Measurements from ENCODE around the gene DHX29. TPM values are rescaled to one million over a fixed set of nuclear protein-coding genes. Genes with fewer than 3 reads are reported as not detected.

The DHX29 gene
- total RNA-seq, 4 donors from 2014 or later = 26.1 to 34.9 (median 30.2) TPM

GRCh38 chr5:55289808-55290207, 17.7 kb downstream of the DHX29 start:
- Histone ChIP-seq H3K36me3 (peaks cover 53 to 100% (median 89%) of the 10 kb centered on the region in 4 donors), H3K27ac (replicated peaks in 1 of 4) (no peak overlapping the region), H3K27me3 (no peaks in the 10 kb centered on the region), H3K4me1 (no peaks in the 10 kb centered on the region), H3K9me3 (no peaks in the 10 kb centered on the region), H3K4me3 (no peak overlapping the region)
- intact Hi-C loops (cut with DNase I) = no loop called here
- no peak for TF ChIP-seq POLR2A (IDR thresholded peaks at IDR 0.05; ENCODE audit: low read depth)
- no peak for DNase-seq (ENCODE audit: extremely low spot score)

- no peak for DNase-seq (ENCODE audit: extremely low spot score)
- H3K27ac ChIP-seq (replicated peaks in 1 of 4) = no peak overlapping the region
- intact Hi-C loops (cut with DNase I) = no loop called here
- WGBS = 71% methylated on average over 1 of the region's 1 CpG
- no peaks in the 10 kb centered on the region for H3K4me1 ChIP-seq
- no peak overlapping the region for H3K4me3 ChIP-seq
- peaks cover 33 to 100% (median 87%) of the 10 kb centered on the region in 4 donors for H3K36me3 ChIP-seq
- no peaks in the 10 kb centered on the region for H3K27me3 ChIP-seq
- no peak for TF ChIP-seq EP300 (IDR thresholded peaks at IDR 0.05)
- no peaks in the 10 kb centered on the region for H3K9me3 ChIP-seq
Measured at GRCh38 chr5:55286411-55286933, 21.0 kb downstream of the DHX29 start.

DNA sequence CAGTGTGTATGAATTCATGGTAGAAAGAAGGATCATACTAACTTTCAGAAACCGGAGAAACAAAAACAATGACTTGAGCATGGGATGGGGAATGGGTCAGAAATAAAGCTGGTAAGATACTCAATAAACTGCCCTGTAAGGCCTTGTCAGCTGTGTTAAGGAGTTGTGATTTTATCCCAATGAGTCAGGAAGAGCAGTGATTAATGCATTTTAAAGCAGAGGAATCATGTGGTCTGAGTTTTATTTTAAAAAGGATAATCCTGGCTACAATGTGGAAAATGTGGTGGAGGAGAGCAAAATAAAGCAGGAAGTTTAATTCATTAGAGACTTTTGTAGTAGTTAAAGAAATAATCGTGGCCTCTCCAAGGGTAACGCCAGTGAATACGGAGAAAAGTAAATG, 28.7 kb downstream of the DHX29 start:
- DNase-seq (ENCODE audit: extremely low spot score) = no peak
- intact Hi-C loops (cut with DNase I) = loop anchor here (10.0 kb wide), 1 partner anchor 676 kb away; no protein-coding TSS in a partner anchor
- Histone ChIP-seq H3K36me3 (peaks cover 52 to 100% (median 88%) of the 10 kb centered on the region in 4 donors), H3K27me3 (no peaks in the 10 kb centered on the region), H3K4me1 (no peaks in the 10 kb centered on the region), H3K9me3 (no peaks in the 10 kb centered on the region), H3K4me3 (no peak overlapping the region), H3K27ac (replicated peaks in 1 of 4) (no peak overlapping the region)
- WGBS = 90% methylated on average over 4 of the region's 4 CpGs
- TF ChIP-seq POLR2AphosphoS5 (IDR thresholded peaks at IDR 0.05) = no peak
- no peak for TF ChIP-seq POLR2A (IDR thresholded peaks at IDR 0.05; ENCODE audit: low read depth)
- TF ChIP-seq EP300 (IDR thresholded peaks at IDR 0.05) = no peak
- TF ChIP-seq, protein P1, sequence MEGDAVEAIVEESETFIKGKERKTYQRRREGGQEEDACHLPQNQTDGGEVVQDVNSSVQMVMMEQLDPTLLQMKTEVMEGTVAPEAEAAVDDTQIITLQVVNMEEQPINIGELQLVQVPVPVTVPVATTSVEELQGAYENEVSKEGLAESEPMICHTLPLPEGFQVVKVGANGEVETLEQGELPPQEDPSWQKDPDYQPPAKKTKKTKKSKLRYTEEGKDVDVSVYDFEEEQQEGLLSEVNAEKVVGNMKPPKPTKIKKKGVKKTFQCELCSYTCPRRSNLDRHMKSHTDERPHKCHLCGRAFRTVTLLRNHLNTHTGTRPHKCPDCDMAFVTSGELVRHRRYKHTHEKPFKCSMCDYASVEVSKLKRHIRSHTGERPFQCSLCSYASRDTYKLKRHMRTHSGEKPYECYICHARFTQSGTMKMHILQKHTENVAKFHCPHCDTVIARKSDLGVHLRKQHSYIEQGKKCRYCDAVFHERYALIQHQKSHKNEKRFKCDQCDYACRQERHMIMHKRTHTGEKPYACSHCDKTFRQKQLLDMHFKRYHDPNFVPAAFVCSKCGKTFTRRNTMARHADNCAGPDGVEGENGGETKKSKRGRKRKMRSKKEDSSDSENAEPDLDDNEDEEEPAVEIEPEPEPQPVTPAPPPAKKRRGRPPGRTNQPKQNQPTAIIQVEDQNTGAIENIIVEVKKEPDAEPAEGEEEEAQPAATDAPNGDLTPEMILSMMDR (IDR thresholded peaks at IDR 0.05) = no peak

DNA sequence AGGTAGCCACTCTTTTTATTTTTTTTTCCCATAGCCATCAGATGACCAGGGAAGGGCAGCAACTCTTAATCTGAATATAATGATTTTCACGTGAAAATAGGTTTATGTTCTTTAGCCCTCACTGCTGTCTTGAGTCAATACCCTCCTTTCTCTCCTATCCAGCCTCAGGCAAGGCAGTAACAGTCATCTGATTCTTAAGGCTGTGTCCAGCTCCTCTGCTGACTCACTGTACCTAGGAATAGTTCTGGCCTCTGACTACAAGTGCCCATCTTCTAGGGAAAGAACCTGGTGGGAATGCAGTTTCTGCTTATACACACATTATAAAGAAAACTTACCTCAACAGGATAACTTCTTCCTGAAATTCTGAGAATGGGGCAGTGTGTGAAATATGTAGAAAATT, 30.7 kb downstream of the DHX29 start:
- no peaks in the 10 kb centered on the region for H3K4me1 ChIP-seq
- H3K4me3 ChIP-seq = no peak overlapping the region
- H3K9me3 ChIP-seq = no peaks in the 10 kb centered on the region
- DNase-seq (ENCODE audit: extremely low spot score) = no peak
- H3K27me3 ChIP-seq = no peaks in the 10 kb centered on the region
- TF ChIP-seq, protein P1 (IDR thresholded peaks at IDR 0.05) = no peak
- TF ChIP-seq POLR2AphosphoS5 (IDR thresholded peaks at IDR 0.05) (no peak), EP300 (IDR thresholded peaks at IDR 0.05) (no peak), POLR2A (IDR thresholded peaks at IDR 0.05; ENCODE audit: low read depth) (no peak)
- intact Hi-C loops (cut with DNase I) = loop anchor here (10.0 kb wide), 1 partner anchor 678 kb away; no protein-coding TSS in a partner anchor
- peaks cover 60 to 100% (median 91%) of the 10 kb centered on the region in 4 donors for H3K36me3 ChIP-seq
- WGBS = 83% methylated on average over 1 of the region's 1 CpG
- no peak overlapping the region for H3K27ac ChIP-seq (replicated peaks in 1 of 4)

DNA sequence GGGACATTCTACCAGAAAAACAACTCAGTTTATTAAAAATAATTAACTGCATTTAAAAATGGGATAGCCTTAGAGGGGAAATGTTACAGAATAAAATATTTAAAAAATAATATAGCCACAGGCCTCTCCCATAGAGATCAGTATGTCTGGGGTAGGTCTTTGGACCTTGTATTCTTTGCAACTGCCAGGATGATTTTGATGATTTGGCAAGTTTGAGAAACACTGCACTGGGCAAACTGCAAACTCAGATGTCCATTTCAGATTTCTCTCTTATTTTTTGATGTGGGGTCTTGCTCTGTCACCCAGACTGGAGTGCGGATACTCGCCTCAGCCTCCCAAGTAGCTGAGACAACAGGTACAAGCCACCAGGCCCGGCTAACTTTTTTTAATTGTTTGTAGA, 49.2 kb downstream of the DHX29 start:
- WGBS = 95% methylated on average over 3 of the region's 3 CpGs
- intact Hi-C loops (cut with DNase I) = no loop called here
- no peak for TF ChIP-seq POLR2AphosphoS5 (IDR thresholded peaks at IDR 0.05)
- no peak for TF ChIP-seq POLR2A (IDR thresholded peaks at IDR 0.05; ENCODE audit: low read depth)
- TF ChIP-seq, protein P1 (IDR thresholded peaks at IDR 0.05) = no peak
- no peak for TF ChIP-seq EP300 (IDR thresholded peaks at IDR 0.05)

GRCh38 chr5:55254802-55255201, 52.7 kb downstream of the DHX29 start:
- Histone ChIP-seq H3K4me3 (no peak overlapping the region), H3K27ac (replicated peaks in 1 of 4) (no peak overlapping the region), H3K4me1 (no peaks in the 10 kb centered on the region), H3K9me3 (no peaks in the 10 kb centered on the region), H3K27me3 (no peaks in the 10 kb centered on the region), H3K36me3 (peaks cover 36 to 62% (median 49%) of the 10 kb centered on the region in 4 donors)
- 91% methylated on average over 4 of the region's 4 CpGs for WGBS
- DNase-seq (ENCODE audit: extremely low spot score) = no peak
- TF ChIP-seq POLR2A (IDR thresholded peaks at IDR 0.05; ENCODE audit: low read depth) = no peak
- TF ChIP-seq, protein P1 (IDR thresholded peaks at IDR 0.05) = no peak
- TF ChIP-seq EP300 (IDR thresholded peaks at IDR 0.05) = no peak
- TF ChIP-seq POLR2AphosphoS5 (IDR thresholded peaks at IDR 0.05) = no peak
- intact Hi-C loops (cut with DNase I) = no loop called here

More for the DNA sequence above, 49.2 kb downstream of the DHX29 start:
- H3K27ac ChIP-seq (replicated peaks in 1 of 4) = no peak overlapping the region
- no peak overlapping the region for H3K4me3 ChIP-seq
- DNase-seq (ENCODE audit: extremely low spot score) = no peak
- H3K27me3 ChIP-seq = no peaks in the 10 kb centered on the region
- no peaks in the 10 kb centered on the region for H3K4me1 ChIP-seq
- no peaks in the 10 kb centered on the region for H3K9me3 ChIP-seq
- H3K36me3 ChIP-seq = peaks cover 60 to 96% (median 79%) of the 10 kb centered on the region in 4 donors
